HCT116 (cell line): ENCODE data around the gene METTL25B.

Source experiments
- EZH2 ChIP-seq: fragments of 200-600 bp; sonication (generic); IDR thresholded peaks from 2 replicates; pipeline ENCODE4 v1.6.1; 2017; ENCODE audit warnings: antibody characterized with exemption, mixed run types
- EZH2phosphoT487 ChIP-seq: fragments of 200-600 bp; IDR thresholded peaks from 2 replicates; pipeline ENCODE4 v1.6.1; 2018; ENCODE audit warnings: antibody characterized with exemption, borderline replicate concordance
- FOSL1 ChIP-seq: IDR thresholded peaks from 2 replicates; pipeline ENCODE4 v1.6.1; 2012; ENCODE audit warnings: low read depth
- POLR2A ChIP-seq: IDR thresholded peaks from 2 replicates; pipeline ENCODE4 v1.7.0; 2011; ENCODE audit warnings: borderline replicate concordance; ENCODE audit not compliant: insufficient read depth, insufficient read length; ENCODE audit errors: extremely low read depth
- RAD21 ChIP-seq: IDR thresholded peaks from 2 replicates; pipeline ENCODE4 v1.6.1; 2012; ENCODE audit warnings: low read depth, mild to moderate bottlenecking
- SIN3A ChIP-seq: IDR thresholded peaks from 2 replicates; pipeline ENCODE4 v1.6.1; 2012; ENCODE audit warnings: low read depth
- SP1 ChIP-seq: IDR thresholded peaks from 2 replicates; pipeline ENCODE4 v1.6.1; 2012; ENCODE audit warnings: low read depth
- TCF7L2 ChIP-seq: IDR thresholded peaks from 2 replicates; pipeline ENCODE4 v1.7.0; 2011; ENCODE audit warnings: borderline replicate concordance, inconsistent platforms; ENCODE audit not compliant: insufficient read depth, insufficient read length; ENCODE audit errors: extremely low read depth
- TF ChIP-seq, protein P1 (sequence below): IDR thresholded peaks from 2 replicates; pipeline ENCODE4 v1.6.1; 2012; ENCODE audit warnings: low read depth
- TF ChIP-seq, protein P2 (sequence below), 3 experiments: fragments of 200-600 bp in 1 of 3; sonication (generic) in 1 of 3; IDR thresholded peaks in 2 of 3; conservative IDR thresholded peaks in 1 of 3; 2 replicates each; pipeline ENCODE4 v1.5.1; 2012 to 2017; ENCODE audit warnings: low read depth in 2 of 3, low read length in 2 of 3, antibody characterized with exemption in 1 of 3, borderline replicate concordance in 1 of 3, control low read depth in 1 of 3, mild to moderate bottlenecking in 1 of 3, mixed read lengths in 1 of 3, mixed run types in 1 of 3, moderate library complexity in 1 of 3; ENCODE audit not compliant: insufficient read depth in 1 of 3

GRCh38 chr1:156721535-156721934 lies 6.7 kb upstream of the METTL25B start:
- TF ChIP-seq RAD21, result no peak
- TF ChIP-seq, protein P1, sequence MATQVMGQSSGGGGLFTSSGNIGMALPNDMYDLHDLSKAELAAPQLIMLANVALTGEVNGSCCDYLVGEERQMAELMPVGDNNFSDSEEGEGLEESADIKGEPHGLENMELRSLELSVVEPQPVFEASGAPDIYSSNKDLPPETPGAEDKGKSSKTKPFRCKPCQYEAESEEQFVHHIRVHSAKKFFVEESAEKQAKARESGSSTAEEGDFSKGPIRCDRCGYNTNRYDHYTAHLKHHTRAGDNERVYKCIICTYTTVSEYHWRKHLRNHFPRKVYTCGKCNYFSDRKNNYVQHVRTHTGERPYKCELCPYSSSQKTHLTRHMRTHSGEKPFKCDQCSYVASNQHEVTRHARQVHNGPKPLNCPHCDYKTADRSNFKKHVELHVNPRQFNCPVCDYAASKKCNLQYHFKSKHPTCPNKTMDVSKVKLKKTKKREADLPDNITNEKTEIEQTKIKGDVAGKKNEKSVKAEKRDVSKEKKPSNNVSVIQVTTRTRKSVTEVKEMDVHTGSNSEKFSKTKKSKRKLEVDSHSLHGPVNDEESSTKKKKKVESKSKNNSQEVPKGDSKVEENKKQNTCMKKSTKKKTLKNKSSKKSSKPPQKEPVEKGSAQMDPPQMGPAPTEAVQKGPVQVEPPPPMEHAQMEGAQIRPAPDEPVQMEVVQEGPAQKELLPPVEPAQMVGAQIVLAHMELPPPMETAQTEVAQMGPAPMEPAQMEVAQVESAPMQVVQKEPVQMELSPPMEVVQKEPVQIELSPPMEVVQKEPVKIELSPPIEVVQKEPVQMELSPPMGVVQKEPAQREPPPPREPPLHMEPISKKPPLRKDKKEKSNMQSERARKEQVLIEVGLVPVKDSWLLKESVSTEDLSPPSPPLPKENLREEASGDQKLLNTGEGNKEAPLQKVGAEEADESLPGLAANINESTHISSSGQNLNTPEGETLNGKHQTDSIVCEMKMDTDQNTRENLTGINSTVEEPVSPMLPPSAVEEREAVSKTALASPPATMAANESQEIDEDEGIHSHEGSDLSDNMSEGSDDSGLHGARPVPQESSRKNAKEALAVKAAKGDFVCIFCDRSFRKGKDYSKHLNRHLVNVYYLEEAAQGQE, result no peak
- TF ChIP-seq, protein P2, sequence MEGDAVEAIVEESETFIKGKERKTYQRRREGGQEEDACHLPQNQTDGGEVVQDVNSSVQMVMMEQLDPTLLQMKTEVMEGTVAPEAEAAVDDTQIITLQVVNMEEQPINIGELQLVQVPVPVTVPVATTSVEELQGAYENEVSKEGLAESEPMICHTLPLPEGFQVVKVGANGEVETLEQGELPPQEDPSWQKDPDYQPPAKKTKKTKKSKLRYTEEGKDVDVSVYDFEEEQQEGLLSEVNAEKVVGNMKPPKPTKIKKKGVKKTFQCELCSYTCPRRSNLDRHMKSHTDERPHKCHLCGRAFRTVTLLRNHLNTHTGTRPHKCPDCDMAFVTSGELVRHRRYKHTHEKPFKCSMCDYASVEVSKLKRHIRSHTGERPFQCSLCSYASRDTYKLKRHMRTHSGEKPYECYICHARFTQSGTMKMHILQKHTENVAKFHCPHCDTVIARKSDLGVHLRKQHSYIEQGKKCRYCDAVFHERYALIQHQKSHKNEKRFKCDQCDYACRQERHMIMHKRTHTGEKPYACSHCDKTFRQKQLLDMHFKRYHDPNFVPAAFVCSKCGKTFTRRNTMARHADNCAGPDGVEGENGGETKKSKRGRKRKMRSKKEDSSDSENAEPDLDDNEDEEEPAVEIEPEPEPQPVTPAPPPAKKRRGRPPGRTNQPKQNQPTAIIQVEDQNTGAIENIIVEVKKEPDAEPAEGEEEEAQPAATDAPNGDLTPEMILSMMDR (IDR thresholded peaks at IDR 0.05 in 2 of 3, conservative IDR thresholded peaks at IDR 0.05 in 1 of 3; ENCODE audit: borderline replicate concordance in 1 of 3, insufficient read depth in 1 of 3, low read depth in 2 of 3, low read length in 2 of 3), result no peak
- TF ChIP-seq EZH2, result no peak
- no peak for TF ChIP-seq SP1
- TF ChIP-seq POLR2A, result no peak
- TF ChIP-seq SIN3A, result no peak
- TF ChIP-seq TCF7L2, result no peak
- TF ChIP-seq FOSL1, result no peak
- no peak for TF ChIP-seq EZH2phosphoT487
